Measurements from ENCODE around the gene CENPN.

Gene CENPN

DNA sequence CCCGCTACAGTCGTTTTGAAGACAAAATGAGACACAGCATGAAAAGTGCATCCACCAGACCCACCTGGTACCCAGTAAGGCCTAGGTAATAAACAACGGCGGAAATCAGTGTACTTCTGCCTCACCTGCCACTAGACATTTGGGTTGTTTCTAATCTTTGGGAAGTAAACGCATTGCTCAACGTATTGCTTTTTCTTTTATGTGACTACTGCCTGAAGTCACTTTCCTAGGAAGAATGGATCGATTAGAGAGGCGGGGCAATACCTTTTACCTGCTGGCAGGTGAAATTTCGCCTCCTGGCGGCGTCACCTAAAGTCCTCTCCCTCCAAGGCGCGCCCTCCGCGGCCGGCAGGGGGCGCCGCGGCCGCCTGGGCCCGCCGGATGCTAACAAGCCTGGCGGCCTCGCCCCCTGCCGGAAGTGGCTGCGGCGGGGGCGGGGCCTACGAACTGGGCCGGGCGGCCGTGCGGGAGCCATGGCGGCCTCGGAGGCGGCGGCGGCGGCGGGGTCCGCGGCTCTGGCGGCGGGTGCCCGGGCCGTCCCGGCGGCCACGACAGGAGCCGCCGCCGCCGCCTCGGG lies 28.5 kb downstream of the CENPN start, which contains the start of gene ATMIN:
TSS of gene ATMIN (plus strand) at position 445 of the 577 bp plus-strand sequence. CDS start at position 474, 29 bp downstream.
- peak; percentile 95 for DNase-seq

DNA sequence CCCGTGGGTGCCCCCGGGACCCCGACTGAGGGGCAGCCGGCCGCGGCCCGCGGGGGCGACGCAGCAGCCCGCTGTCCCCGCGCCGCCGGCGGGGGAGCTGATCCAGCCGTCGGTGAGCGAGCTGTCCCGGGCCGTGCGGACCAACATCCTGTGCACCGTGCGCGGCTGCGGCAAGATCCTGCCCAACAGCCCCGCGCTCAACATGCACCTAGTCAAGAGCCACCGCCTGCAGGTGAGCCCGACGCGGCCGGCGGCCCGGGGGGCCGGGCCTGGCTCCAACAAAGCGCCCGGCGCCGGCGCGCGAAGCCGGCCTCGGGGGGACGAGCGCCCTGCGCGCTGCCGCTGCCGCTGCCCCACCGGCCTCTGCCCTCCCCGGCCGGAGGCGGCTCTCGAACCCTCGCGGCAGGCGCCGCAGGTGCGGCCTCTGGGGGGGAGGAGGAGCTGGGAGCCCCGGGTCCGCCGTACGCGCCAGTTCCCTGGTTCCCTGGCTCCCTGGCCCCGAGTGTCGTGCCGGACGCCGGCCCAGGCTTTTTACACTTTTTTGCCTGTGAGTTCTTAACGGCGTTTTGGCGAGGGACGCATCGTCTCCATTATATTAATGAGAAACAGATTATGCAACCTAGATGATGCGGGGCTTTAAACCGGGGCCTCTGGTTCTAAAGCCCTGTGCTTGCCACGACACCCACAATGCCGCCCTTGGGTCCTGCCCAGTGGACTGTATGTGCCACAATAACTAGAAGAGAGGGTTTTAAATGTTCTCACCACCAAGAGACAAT lies 29.1 kb downstream of the CENPN start:
- DNase-seq, result peak; percentile 67

DNA sequence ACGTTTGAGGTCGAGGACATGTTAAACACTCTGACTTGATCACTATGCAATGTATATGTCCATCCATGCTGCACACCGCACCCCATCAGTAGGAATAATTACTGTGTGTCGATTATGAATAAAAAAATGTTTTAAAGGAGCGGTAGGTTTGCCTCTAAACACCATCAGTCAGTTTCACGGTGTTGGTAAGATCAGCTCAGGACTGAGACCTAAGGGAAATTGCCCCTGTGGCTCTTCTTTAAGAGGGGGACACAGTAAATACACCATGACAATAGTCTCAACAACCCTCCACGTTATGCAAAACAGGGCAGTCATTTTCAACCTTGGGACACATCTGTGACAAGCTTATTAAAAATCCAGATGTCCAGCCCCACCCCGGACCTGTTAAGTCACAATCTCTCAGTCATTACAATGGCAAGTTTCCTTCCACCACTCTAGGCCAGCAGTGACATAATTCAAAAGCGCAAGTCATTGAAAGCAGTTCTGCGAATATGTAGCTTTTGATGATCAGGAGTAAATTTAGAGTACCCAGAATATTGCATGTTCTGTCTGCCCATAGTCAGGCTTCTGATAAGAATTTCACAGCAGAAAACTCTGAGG lies 29.8 kb downstream of the CENPN start:
- no peak for DNase-seq

DNA sequence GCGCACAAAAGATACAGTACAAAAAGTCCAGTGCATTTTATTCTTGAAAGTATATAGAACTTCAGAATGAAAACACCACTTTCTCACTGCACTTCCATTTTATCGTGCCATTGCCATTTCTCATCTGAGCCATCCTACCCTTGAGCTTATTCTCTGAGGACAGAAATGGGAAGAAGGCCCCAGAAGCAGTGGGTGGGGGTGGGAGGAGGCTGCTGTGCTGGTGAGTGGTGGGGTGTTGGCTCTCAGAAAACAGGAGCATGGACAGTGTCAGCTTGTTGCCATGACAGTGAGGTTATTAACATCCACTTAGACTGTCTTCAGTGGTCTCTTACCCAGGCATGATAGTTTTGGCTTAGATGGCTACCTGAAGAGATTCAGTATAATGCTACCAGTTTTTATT lies 33.1 kb downstream of the CENPN start:
- no peak for DNase-seq

DNA sequence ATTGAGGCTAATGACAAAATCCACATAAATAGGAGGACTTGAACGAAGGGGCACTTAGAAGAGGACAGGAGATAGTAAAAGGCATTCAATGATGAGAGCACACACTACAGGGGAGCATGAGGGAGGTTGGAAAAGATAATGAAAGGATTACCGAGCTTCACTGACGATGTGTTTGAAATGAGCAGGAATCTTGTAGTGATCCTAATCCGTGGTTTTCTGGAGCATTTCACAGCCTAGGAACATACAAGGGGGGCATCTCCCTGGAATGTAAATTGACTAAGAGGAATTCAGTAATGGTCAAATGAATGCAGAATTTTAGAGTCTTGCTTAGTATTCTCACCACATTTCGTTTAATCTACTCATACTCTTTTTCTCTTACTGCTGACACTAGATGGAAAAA lies 33.8 kb downstream of the CENPN start:
- DNase-seq, result no peak

DNA sequence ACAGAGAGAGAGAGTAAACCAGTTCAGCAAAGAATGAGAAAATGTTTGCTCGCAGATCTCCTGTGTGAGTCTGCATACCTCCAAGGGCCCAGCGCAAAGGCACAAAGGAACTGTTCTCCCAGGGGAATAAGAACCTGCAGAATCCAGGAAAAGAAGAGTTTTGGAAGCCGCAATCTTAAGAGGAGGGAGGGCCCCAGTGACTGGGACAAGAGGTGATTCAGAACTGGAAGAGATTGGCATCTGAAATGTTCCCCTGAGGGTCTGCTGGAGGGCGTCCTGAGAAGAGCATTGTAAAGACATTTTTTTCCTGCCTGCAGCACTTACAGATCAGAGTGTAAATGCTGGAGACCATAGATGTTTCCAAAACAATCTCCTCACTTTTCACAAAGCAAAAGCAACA lies 34.7 kb downstream of the CENPN start:
- DNase-seq, result no peak

DNA sequence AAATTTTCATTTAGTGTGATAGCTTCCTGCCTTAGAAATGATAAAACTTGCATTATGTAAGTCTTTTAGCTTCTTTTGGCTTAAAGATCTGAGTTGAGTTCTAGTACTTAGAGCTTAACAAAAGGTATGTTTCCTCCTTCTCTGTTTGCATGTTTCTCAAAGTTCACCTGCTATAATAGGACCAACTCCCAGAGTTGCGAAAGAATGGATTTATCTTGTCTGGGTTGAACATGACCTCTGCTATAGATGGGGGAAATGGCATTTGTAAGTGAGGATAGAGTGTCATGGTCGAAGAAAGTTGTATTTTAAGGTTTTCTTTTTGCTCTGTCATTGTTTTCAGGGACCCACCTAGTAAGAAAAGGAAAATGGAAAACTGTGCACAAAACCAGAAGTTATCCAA lies 35.8 kb downstream of the CENPN start:
- DNase-seq, result no peak

DNA sequence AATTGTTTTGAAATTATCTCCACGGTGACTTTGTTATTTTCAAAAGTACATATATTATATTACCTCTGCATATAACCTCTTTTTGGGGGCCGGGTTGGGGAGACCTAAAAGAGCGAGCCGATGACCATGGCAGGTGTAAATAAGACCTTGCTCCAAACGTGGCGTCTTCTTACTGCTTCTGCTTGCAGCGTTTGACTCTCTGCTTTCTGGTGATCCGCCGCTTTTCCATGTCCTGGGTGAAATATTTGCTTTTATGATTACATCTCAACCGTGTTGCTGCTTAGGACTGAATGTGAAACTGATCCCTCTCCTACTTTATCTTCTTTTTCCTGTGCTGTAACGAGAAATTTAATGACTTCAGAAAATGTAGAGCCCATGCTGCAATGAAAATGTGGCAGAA lies 46.7 kb downstream of the CENPN start:
- no peak for DNase-seq

DNA sequence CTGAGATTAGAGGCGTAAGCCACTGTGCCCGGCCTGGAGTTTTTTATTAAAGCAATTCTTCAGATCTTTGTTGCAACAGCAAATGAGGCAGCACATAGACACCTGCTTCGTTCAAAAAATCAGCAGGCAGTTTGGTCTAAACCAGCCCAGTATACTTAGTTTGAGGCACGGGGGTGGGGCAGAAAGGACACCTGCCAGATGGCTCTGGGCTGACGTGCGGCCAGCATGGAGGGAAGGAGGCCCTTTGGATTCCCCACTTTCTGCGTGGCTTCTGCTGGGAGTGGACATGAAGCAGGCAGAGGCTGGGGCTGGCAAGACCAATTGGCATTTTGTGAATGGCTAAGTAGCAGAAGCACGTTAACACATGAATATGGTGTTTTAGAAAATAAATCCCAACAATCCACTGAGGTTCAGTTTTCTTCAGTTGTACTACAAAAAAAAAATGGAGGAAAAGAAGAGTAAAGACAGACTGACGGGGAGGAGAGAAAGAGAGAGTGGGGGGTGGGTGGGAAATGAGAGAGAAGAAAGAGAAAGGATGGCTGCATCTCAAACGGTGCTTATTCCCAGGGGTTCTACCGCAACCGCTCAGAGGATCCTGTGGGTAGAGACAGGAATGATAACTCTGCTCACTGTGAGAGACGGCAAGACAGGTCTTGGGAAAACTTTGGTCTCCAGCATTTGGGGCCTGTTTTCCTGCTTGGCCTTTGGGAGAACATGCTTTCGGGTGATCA lies 53.7 kb downstream of the CENPN start:
- DNase-seq, result no peak

DNA sequence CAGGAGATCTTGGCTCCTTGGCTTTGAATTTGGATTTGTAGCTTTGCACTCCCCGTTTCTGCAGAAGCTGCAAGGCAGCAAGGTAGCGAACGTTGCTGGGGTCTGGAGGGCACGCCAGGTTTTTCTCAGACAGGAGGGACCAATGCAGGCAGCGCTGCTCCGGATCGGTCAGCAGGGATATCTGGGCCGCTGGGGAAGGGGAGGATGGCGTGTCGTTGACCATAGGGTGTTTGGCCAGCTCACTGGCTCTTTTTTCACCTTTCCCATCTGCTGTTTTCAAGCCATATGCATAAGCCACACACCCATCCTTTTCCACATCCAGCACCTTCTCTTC lies 54.3 kb downstream of the CENPN start:
- no peak for DNase-seq

DNA sequence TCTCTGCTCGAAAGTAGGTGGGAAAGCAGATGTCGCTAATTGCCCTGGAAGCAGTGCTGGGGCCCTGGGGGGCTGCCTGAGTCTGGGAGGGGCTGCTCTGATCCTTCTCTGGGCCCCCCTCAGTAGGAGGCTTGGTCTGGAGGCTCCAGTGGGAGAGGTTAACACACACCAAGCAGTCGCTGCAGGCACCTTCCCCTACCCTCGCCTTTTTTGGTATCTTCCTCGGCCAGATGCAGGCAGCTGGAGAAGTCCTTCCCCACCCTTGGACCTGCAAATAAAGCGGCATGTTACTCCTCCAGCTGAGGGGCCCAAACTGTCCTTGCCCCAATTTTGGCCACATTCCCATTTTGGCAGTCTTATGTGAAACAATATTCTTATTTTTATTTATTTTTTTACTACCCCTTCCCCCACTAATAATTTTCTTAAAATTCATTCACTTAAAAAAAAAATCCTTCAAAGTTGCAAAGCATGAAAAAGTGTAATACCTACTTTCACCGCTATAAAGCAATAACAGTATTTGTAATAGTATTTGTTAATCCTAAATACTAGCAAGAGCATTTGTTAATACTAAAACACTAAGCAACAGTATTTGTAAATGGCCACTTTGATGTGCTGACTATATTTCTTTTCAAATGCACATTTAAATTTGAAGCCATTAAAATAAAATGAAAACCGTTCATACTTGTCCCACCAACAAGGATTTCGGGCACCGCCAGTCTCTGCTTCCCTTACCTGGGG lies 55.0 kb downstream of the CENPN start:
- DNase-seq, result no peak

DNA sequence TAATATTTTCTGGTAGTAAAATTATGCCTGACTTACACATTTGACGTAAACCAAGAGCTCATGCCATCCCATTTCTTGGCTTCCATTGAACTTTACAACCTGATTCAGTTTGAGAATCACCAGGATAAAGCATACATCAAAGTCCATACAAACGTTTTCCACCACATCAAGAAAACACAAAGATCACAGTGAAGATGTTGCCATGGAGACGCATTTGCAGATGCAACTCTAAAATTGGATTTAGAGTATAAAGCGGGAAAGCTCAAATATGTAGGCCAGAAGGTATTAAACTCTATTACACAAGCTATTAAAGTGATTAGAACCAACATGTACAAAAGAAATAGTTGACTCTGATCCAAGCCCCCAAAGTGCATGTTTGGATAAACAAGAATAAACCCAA lies 59.7 kb downstream of the CENPN start:
- DNase-seq, result peak; percentile 29

DNA sequence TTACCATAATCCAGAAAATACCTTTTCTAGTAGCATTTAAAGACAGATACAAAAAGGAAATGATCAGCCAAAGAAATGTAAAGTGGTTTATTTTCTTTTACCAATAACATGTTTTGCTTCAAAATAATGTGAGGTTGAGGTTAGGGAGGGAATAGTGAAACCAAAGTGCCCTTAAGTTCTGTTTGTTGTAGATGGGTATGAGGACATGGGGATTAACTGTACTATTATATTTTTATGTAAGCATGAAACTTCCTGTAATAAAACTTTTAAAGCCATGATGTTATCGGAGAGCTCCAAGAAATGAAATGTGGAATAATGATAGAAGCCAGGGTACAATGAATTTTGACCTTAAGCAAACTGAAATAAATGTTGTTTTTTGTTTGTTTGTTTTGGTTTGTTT lies 60.2 kb downstream of the CENPN start:
- DNase-seq, result no peak

DNA sequence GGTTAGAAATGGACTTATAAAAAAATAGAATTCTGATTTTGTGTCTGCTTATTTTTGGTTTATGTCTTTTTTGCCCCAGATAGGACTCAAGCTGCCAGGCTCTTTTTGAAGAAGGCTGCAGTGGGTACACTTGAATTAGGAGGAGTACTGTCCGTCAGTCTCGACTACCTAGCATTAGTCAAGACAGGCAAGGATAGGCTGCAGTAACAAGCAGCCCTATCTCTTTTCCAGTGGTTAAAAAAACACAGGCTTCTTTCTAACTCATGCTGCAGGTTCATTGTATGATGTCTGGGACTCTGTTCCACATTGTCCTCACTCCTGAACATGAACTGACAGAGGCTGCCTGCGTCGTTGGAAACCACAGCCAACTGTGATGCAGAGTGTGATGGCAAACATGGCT lies 62.0 kb downstream of the CENPN start:
- DNase-seq, result no peak

DNA sequence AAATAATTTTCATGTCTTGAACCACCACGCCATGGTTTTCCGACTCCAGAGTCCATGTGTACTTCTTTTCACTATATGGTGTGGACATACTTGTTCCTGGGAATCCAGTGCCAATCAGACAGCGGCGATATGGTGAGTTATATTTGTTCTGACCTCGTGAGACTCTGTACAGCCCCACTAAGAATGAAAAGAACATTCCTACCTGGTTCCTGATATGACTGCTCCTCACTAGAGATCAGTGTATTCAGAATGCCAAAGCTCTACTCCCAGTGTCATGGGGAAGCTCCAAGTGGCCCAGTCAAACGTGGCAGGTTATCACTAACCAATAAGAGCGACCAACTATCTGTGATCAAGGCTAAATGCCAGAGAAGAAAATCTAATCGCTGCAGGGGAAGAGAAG lies 64.0 kb downstream of the CENPN start:
- no peak for DNase-seq

DNA sequence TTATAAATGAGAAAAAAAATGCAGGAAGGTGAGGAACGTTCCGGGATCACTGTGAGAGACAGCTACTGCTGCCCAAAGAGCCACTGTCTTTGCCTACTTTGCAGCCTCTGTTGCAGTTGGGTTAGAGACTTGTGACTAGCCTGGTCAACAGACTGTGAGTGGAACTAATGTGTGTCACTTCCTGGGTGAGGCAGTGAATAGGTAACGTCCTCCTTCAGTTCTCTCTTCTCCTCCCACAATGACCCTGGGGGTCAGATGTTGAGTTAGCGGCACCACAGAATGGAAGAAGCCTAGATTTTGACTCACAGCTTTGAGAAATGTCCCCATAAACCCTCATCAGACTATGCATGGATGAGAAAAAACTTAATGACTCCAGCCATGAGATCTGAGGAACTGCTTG lies 64.8 kb downstream of the CENPN start:
- no peak for DNase-seq

DNA sequence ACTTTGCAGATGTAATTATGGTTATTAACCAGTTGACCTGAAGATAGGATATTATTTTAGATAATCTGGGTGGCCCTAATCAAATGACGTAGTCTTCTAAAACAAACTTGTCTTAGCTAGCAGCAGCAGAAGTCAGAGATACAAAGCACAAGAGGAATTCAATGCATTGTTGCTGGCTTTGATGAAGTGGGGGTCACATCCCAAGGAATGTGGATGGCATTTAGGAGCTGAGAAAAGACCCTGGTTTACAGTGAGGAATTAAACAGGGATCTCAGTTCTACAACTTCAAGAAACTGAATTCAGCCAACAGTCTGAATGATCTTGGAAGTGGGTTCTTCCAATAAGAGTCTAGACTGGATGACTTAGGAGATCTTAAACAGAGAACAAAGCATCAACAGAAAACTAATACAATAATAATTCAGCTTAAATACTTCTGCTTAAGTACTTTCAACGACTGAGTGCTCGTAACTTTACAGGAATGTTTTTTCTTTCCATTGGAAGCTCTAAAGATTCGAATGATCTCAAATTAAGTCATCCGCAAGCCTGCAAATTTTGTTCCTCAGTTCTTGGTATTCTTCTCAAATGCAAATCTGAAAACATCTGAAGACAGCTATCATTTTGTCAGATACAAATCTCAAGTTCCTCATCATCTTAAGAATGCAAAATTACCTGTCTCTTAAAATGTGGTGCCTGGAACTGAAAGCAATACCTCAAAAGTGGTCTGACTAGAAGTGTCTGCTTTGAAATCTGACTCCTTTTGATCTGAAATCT lies 66.7 kb downstream of the CENPN start:
- DNase-seq, result no peak

DNA sequence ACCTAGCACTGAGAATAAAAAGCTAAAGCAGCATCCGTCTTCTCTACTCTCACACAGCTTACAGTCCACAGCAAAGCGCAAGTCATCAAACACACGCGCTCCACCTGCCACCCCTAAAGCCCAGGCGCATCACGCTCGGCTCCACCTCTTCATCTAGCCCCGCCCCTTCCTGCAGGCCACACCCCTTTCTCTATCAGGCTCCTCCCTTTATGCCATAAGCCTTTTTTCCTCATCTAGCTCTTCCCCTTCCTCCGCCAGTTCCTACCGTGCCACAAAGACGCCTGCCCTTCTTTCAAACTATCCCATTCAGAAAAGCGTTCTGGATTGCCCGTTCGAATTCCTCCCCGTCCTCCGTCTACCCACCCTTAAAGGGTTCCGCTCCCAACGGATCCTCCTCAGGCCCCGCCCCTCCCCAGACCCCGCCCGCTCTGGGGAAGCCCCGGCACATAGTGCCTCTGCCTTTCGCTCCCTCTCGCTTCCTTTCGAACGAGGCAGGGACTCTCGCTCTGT lies 69.6 kb downstream of the CENPN start:
- peak; percentile 98 for DNase-seq

DNA sequence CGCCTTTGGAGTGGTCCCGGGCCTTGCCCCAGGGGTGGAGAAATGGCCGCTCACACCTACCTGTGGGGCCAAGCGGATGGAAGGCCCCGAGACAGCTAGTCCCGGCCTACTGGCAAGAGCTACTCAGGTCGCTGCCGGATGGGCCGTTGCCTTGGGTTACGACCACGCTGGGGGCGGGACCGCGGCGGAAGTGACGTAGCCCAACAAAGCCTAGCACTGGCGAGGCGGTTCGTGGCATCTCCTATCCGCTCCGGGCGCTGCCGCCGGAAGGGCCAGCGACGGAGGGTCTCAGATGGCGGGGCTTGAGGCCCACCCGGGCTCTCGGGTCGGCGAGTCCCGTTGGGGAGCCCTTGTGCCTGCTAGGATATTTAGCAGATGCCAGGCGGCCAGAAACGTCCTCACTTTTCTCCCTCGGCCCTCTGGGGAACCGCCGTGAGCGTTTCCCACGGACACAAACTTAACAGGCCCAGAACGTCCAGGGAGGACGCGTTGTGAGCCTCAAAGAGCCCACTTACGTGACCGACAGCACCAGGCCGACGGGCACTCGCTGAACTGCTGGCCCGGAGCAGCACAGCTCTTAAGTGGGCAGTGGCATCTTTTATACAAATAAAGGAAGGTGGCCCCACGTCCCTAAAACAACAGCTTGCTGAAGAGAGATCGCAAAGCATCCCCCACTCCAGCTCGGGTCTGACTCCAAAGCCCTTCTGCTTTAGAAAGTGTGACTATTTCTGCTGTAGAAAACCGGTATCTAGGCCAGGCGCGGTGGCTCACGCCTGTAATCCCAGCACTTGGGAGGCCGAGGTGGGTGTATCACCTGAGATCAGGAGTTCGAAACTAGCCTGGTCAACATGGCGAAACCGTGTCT lies 70.3 kb downstream of the CENPN start, which contains the start of gene C16orf46:
TSS of gene C16orf46 (minus strand) at position 163 of the 865 bp plus-strand sequence. CDS start 13,283 bp downstream, outside the sequence.
- peak; percentile 99 for DNase-seq

DNA sequence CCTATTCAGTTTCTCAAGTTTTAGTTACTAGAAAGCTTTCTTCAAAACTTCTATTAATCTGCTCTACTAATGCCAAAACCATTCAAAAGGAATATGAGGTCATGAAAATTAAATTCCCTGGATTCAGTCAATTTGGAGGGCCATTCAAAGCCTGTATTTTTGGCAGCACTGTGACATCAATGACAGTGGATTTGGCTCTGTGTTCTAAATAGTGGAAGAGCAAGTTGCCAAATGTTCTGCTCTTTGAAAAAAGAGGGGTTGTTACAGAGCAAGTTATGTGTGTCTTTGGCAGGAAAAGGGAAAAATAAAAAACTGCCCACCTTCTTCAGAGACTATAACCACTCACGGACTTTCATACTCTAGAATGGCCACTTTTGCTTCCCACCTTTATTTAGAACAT lies 73.2 kb downstream of the CENPN start:
- DNase-seq, result no peak

DNA sequence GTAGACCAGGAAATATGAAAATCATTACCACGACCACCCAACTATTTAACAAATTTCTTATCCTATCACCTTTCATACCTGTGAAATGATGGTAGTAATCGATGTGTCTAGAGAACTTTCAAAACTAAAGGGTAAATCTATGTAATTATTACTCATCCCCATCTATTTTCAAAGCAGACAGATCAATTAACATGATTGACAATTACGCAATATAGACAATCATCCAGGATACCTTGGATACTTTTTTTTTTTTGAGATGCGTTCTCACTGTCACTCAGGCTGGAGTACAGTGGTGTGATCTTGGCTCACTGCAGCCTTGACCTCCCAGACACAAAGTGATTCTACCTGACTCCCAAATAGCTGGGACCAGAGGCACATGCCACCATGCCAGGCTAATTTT lies 74.0 kb downstream of the CENPN start:
- DNase-seq, result no peak
